T-cell (primary cell): Measurements from ENCODE around the gene RARA. TPM values are rescaled to one million over a fixed set of nuclear protein-coding genes. Genes with fewer than 3 reads are reported as not detected.
"Not testable (repeated sequence)": the region's sequence is repeated elsewhere in the genome, so short reads cannot be mapped to it uniquely, and the experiment has no call there.

Experiments used
- ATAC-seq, 4 experiments: fragments of 200-7000 bp in 3 of 4; fragments of 150-1000 bp in 1 of 4; cut with Tn5 transposase; replicated peaks in 1 of 4; 1 replicate in 3 of 4; 2 replicates in 1 of 4; pipeline ENCODE4 v1.10.0; 2021; ENCODE audit warnings: moderate library complexity in 3 of 4, mild to moderate bottlenecking in 2 of 4, moderate number of reproducible peaks in 1 of 4
- CTCF ChIA-PET, 2 donors: fragments of 300-600 bp; sonication (Branson Sonifier 250); formaldehyde crosslinking; loops; one replicate each; lab custom pipeline; 2022; ENCODE audit warnings: antibody characterized with exemption in 2 of 2; lab: Charles Lee
- POLR2A ChIA-PET, 2 donors: fragments of 300-600 bp; sonication (Branson Sonifier 250); formaldehyde crosslinking; loops; one replicate each; lab custom pipeline; 2022; ENCODE audit warnings: antibody characterized with exemption in 2 of 2; lab: Charles Lee
- DNase-seq, 35 experiments: peaks; one replicate each; pipeline versions ENCODE4 v3.0.0 to v3.0.0-alpha.2; 2013 to 2023
- H3K27ac ChIP-seq: one replicate; pipeline ENCODE4 v1.5.1; 2013; ENCODE audit warnings: low read length
- H3K27me3 ChIP-seq, 2 experiments: replicated peaks in 1 of 2; 1 replicate in 1 of 2; 2 replicates in 1 of 2; pipeline versions ENCODE4 v1.6.1 to v1.7.0; 2013; ENCODE audit warnings: low read length in 1 of 2, mixed read lengths in 1 of 2; ENCODE audit not compliant: control insufficient read depth in 2 of 2, insufficient read depth in 2 of 2; ENCODE audit errors: extremely low read depth in 1 of 2
- H3K36me3 ChIP-seq, 2 donors: 1 replicate in 1 of 2; 2 replicates in 1 of 2; pipeline versions ENCODE4 v1.6.1 to v1.7.0; 2013; ENCODE audit warnings: low read length in 1 of 2; ENCODE audit not compliant: control insufficient read depth in 2 of 2, insufficient read depth in 1 of 2; ENCODE audit errors: extremely low read depth in 1 of 2
- H3K4me1 ChIP-seq, 2 experiments: 1 replicate in 1 of 2; 2 replicates in 1 of 2; pipeline versions ENCODE4 v1.6.1 to v1.7.0; 2013; ENCODE audit warnings: low read length in 2 of 2, mixed read lengths in 1 of 2; ENCODE audit not compliant: insufficient read depth in 2 of 2, control insufficient read depth in 1 of 2; ENCODE audit errors: extremely low read depth in 1 of 2
- H3K4me3 ChIP-seq, 2 donors: 1 replicate in 1 of 2; 2 replicates in 1 of 2; pipeline versions ENCODE4 v1.5.1 to v1.7.0; 2013; ENCODE audit warnings: mild to moderate bottlenecking in 2 of 2, low read length in 1 of 2, moderate library complexity in 1 of 2; ENCODE audit not compliant: control insufficient read depth in 1 of 2; ENCODE audit errors: extremely low read depth in 1 of 2
- H3K9me3 ChIP-seq: 2 replicates; pipeline ENCODE4 v1.7.0; 2013
- H3K27ac Mint-ChIP-seq, 2 donors: one replicate each; pipeline ENCODE4 v1.8.0; 2020 to 2021; ENCODE audit warnings: mild to moderate bottlenecking in 2 of 2, mixed read lengths in 2 of 2
- H3K27me3 Mint-ChIP-seq, 2 donors: one replicate each; pipeline ENCODE4 v1.8.0; 2021 to 2022; ENCODE audit warnings: mixed read lengths in 2 of 2
- H3K36me3 Mint-ChIP-seq: one replicate; pipeline ENCODE4 v1.8.0; 2021; ENCODE audit warnings: mixed read lengths
- H3K4me1 Mint-ChIP-seq, 3 donors: one replicate each; pipeline ENCODE4 v1.8.0; 2020 to 2022; ENCODE audit warnings: mixed read lengths in 3 of 3, mild to moderate bottlenecking in 1 of 3
- H3K4me3 Mint-ChIP-seq, 3 donors: one replicate each; pipeline ENCODE4 v1.8.0; 2020 to 2022; ENCODE audit warnings: mild to moderate bottlenecking in 3 of 3, mixed read lengths in 3 of 3, moderate library complexity in 3 of 3
- H3K9me3 Mint-ChIP-seq, 3 donors: one replicate each; pipeline ENCODE4 v1.8.0; 2020 to 2022; ENCODE audit warnings: mixed read lengths in 3 of 3
- WGBS: methylation state at CpG from one replicate; pipeline ENCODE4 v1.1.5; 2013; ENCODE audit warnings: missing lambda C conversion rate; ENCODE audit not compliant: insufficient coverage; 5-methylcytosine and 5-hydroxymethylcytosine counted together
- total RNA-seq, 35 experiments: library from RNA in 6 of 35; stranded (reverse) in 6 of 35; fragments of 120-200 nt in 1 of 35; gene quantifications; one replicate each; pipeline versions ENCODE4 v1.2.1 to v1.2.4 and lab custom pipeline; 2013 to 2026

The RARA gene
- total RNA-seq, 5 donors from 2014 or later (not counting 1 experiment from before 2014, with no cell fraction given), result 46.8 to 90.7 (median 69.1) TPM

- H3K4me3 Mint-ChIP-seq, result no peak overlapping the region
- no peaks in the 10 kb centered on the region for H3K36me3 Mint-ChIP-seq
- H3K9me3 Mint-ChIP-seq, result no peaks in the 10 kb centered on the region
Observed at GRCh38 chr17:40366076-40366860, 57.3 kb downstream of the RARA start.

GRCh38 chr17:40366861-40367518 is 58.0 kb downstream of the RARA start:
- H3K4me3 Mint-ChIP-seq, result no peak overlapping the region
- H3K4me3 ChIP-seq, result no peak overlapping the region
- H3K27ac ChIP-seq, result no peak overlapping the region
- no peak for ATAC-seq
- peaks cover 4% of the 10 kb centered on the region in 2 donors for H3K27me3 Mint-ChIP-seq
- peaks cover 0 to 25% of the 10 kb centered on the region in 2 experiments for H3K27me3 ChIP-seq
- H3K36me3 Mint-ChIP-seq, result no peaks in the 10 kb centered on the region
- POLR2A ChIA-PET, result interaction anchor here in 1 of 2 donors (0.6 kb wide), 1 partner anchor 214 kb away, joined by 5 read pairs; no protein-coding TSS in a partner anchor
- DNase-seq, result no peak
- H3K36me3 ChIP-seq, result no peaks in the 10 kb centered on the region
- peaks cover 4 to 9% (median 7%) of the 10 kb centered on the region in 3 donors for H3K4me1 Mint-ChIP-seq
- no peaks in the 10 kb centered on the region for H3K9me3 Mint-ChIP-seq
- WGBS, result 72% methylated on average over 11 of the region's 17 CpGs
- CTCF ChIA-PET, result no interaction called here
- no peaks in the 10 kb centered on the region for H3K9me3 ChIP-seq
- H3K4me1 ChIP-seq, result peaks cover 0 to 19% of the 10 kb centered on the region in 2 experiments
- H3K27ac Mint-ChIP-seq, result no peak overlapping the region

More at GRCh38 chr17:40366076-40366860, 57.3 kb downstream of the RARA start:
- ChIA-PET POLR2A (interaction anchor here in 1 of 2 donors (0.6 to 1.2 kb wide), 3 partner anchors 45 to 215 kb away, joined by 3 to 11 read pairs (median 5); no protein-coding TSS in a partner anchor), CTCF (no interaction called here)
- Histone ChIP-seq H3K27me3 (peaks cover 0 to 32% of the 10 kb centered on the region in 2 experiments), H3K9me3 (no peaks in the 10 kb centered on the region), H3K36me3 (no peaks in the 10 kb centered on the region), H3K27ac (no peak overlapping the region), H3K4me1 (peaks cover 0 to 20% of the 10 kb centered on the region in 2 experiments), H3K4me3 (no peak overlapping the region)
- Mint-ChIP-seq H3K27me3 (peaks cover 6 to 7% of the 10 kb centered on the region in 2 donors), H3K4me1 (peaks cover 1 to 11% (median 9%) of the 10 kb centered on the region in 3 donors), H3K27ac (no peak overlapping the region)
- WGBS, result 96% methylated on average over 11 of the region's 18 CpGs
- ATAC-seq (no peak), DNase-seq (no peak)

GRCh38 chr17:40367728-40368127 is 58.7 kb downstream of the RARA start:
- 97% methylated on average over 4 of the region's 9 CpGs for WGBS
- Histone ChIP-seq H3K27me3 (peaks cover 0 to 19% of the 10 kb centered on the region in 2 experiments), H3K4me1 (peaks cover 0 to 13% of the 10 kb centered on the region in 2 experiments)
- H3K36me3 ChIP-seq, CTCF ChIA-PET, H3K9me3 ChIP-seq, H3K4me1 Mint-ChIP-seq, H3K4me3 ChIP-seq, DNase-seq, POLR2A ChIA-PET, H3K27ac Mint-ChIP-seq, H3K4me3 Mint-ChIP-seq, H3K9me3 Mint-ChIP-seq, H3K27ac ChIP-seq, H3K27me3 Mint-ChIP-seq, ATAC-seq, H3K36me3 Mint-ChIP-seq: not testable (repeated sequence)

- no peaks in the 10 kb centered on the region for H3K9me3 ChIP-seq
- peaks cover 0 to 4% of the 10 kb centered on the region in 2 experiments for H3K4me1 ChIP-seq
- peaks cover 0 to 4% of the 10 kb centered on the region in 2 experiments for H3K27me3 ChIP-seq
- no peaks in the 10 kb centered on the region for H3K36me3 ChIP-seq
- CTCF ChIA-PET, result no interaction called here
- H3K27ac ChIP-seq, result no peak overlapping the region
- ATAC-seq (no peak), DNase-seq (no peak)
- H3K4me3 Mint-ChIP-seq, result no peak overlapping the region
- no peaks in the 10 kb centered on the region for H3K36me3 Mint-ChIP-seq
- no peaks in the 10 kb centered on the region for H3K9me3 Mint-ChIP-seq
- peaks cover 2 to 4% (median 3%) of the 10 kb centered on the region in 3 donors for H3K4me1 Mint-ChIP-seq
- POLR2A ChIA-PET, result no interaction called here
- no peaks in the 10 kb centered on the region for H3K27me3 Mint-ChIP-seq
- H3K27ac Mint-ChIP-seq, result no peak overlapping the region
- no peak overlapping the region for H3K4me3 ChIP-seq
- 92% methylated on average over 2 of the region's 7 CpGs for WGBS
Observed at GRCh38 chr17:40369923-40370322, 60.9 kb downstream of the RARA start.

- Mint-ChIP-seq H3K4me3 (no peak overlapping the region), H3K36me3 (no peaks in the 10 kb centered on the region), H3K27me3 (no peaks in the 10 kb centered on the region), H3K4me1 (peaks cover 2 to 4% (median 3%) of the 10 kb centered on the region in 3 donors), H3K9me3 (no peaks in the 10 kb centered on the region), H3K27ac (peak overlapping the region in 1 of 2 donors; percentile 36)
- Histone ChIP-seq H3K36me3 (no peaks in the 10 kb centered on the region), H3K27me3 (peaks cover 0 to 4% of the 10 kb centered on the region in 2 experiments), H3K9me3 (no peaks in the 10 kb centered on the region), H3K27ac (no peak overlapping the region), H3K4me1 (peaks cover 0 to 4% of the 10 kb centered on the region in 2 experiments), H3K4me3 (no peak overlapping the region)
- ATAC-seq (peak; percentile 63 to 88 (median 68)), DNase-seq (peak in 3 of 35 experiments; percentile 20 to 59 (median 21))
- ChIA-PET POLR2A (interaction anchor here (0.6 to 0.8 kb wide), 2 partner anchors 38 to 409 kb away, joined by 3 read pairs; no protein-coding TSS in a partner anchor), CTCF (interaction anchor here (0.5 to 0.7 kb wide), 5 partner anchors 17 to 907 kb away, joined by 3 to 5 read pairs (median 3); no protein-coding TSS in a partner anchor)
- WGBS, result 84% methylated on average over 6 of the region's 16 CpGs
Observed at GRCh38 chr17:40371261-40371929, 62.4 kb downstream of the RARA start.
